ENCODE results near the gene SLC35G2. TPM values are rescaled to one million over a fixed set of nuclear protein-coding genes. Genes with fewer than 3 reads are reported as not detected.

SLC35G2 gene
- total and polyA plus RNA-seq, 2 of the 4 experiments (the other 2 are of a cell fraction): 6.6 to 7.0 TPM

DNA sequence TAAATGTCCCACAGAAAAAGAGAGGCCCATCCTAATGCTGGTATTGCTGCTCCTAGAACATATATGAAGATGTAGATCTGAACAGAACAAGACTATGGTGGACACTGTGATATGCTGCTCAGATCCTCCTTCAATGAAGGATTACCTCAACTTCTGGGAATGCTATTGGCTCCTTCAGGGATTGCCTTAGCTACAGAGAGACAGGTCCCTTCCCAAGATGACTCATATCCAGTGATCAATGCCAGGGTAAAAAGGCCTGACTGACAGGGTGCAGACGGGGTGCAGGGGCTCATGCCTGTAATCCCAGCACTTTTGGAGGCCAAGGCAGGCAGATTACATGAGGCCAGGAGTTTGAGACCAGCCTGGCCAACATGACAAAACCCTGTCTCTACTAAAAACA lies 46.2 kb upstream of the SLC35G2 start:
- Histone ChIP-seq H3K18ac (ENCODE audit: low read depth, low read length) (no peak overlapping the region), H3K23ac (ENCODE audit: low read depth, low read length) (no peak overlapping the region), H3K4ac (ENCODE audit: low read depth, low read length) (no peak overlapping the region), H2BK120ac (ENCODE audit: low read depth, low read length) (no peak overlapping the region), H3K79me1 (ENCODE audit: low read depth in 1 of 2, low read length in 2 of 2) (no peaks in the 10 kb centered on the region), H2AK9ac (replicated peaks; ENCODE audit: low read depth, low read length, poor library complexity) (no peak overlapping the region), H2AFZ (replicated peaks; ENCODE audit: low read length, poor library complexity) (no peak overlapping the region), H3K4me2 (ENCODE audit: low read depth, low read length) (no peak overlapping the region), H3K9me1 (ENCODE audit: insufficient read depth, low read length) (no peaks in the 10 kb centered on the region), H2BK15ac (ENCODE audit: low read depth, low read length) (no peak overlapping the region), H2BK20ac (ENCODE audit: low read depth, low read length) (no peak overlapping the region), H3K27ac (ENCODE audit: insufficient read depth, low read length) (no peak overlapping the region), H3K4me1 (ENCODE audit: control insufficient read depth, insufficient read depth, low read length) (no peaks in the 10 kb centered on the region; the same call in 1 of the 2 replicates), H3K56ac (ENCODE audit: extremely low read depth, insufficient read depth, low read length) (no peak overlapping the region), H3K36me3 (ENCODE audit: control insufficient read depth, insufficient read depth, low read length) (no peaks in the 10 kb centered on the region), H3K27me3 (ENCODE audit: control insufficient read depth, insufficient read depth, low read length) (no peaks in the 10 kb centered on the region), H2AK5ac (ENCODE audit: low read depth, low read length) (no peak overlapping the region), H4K5ac (ENCODE audit: low read depth, low read length) (no peak overlapping the region), H3K4me3 (ENCODE audit: insufficient read depth, low read depth, low read length) (no peak overlapping the region), H3K9ac (ENCODE audit: low read depth, low read length) (no peak overlapping the region), H4K8ac (ENCODE audit: low read depth in 2 of 2, low read length in 2 of 2) (no peak overlapping the region), H4K20me1 (ENCODE audit: insufficient read depth, low read length) (no peaks in the 10 kb centered on the region), H2BK5ac (ENCODE audit: low read depth, low read length, poor library complexity, severe bottlenecking) (no peak overlapping the region), H4K91ac (ENCODE audit: insufficient read depth, low read depth, low read length) (no peak overlapping the region), H3K9me3 (ENCODE audit: control insufficient read depth, insufficient read depth, low read length) (no peaks in the 10 kb centered on the region), H3K14ac (replicated peaks; ENCODE audit: low read depth, low read length) (no peak overlapping the region)
- dilution Hi-C loops (cut with HindIII; ENCODE audit: low sequenced_read_pairs, unreplicated experiment): no loop called here
- intact Hi-C loops (cut with micrococcal nuclease): loop anchor here (5.0 kb wide), 1 partner anchor 240 kb away; no protein-coding TSS in a partner anchor
- peak; percentile 70 for ATAC-seq (ENCODE audit: low read depth)
- DNase-seq: peak; percentile 53
- TF ChIP-seq, protein P1, sequence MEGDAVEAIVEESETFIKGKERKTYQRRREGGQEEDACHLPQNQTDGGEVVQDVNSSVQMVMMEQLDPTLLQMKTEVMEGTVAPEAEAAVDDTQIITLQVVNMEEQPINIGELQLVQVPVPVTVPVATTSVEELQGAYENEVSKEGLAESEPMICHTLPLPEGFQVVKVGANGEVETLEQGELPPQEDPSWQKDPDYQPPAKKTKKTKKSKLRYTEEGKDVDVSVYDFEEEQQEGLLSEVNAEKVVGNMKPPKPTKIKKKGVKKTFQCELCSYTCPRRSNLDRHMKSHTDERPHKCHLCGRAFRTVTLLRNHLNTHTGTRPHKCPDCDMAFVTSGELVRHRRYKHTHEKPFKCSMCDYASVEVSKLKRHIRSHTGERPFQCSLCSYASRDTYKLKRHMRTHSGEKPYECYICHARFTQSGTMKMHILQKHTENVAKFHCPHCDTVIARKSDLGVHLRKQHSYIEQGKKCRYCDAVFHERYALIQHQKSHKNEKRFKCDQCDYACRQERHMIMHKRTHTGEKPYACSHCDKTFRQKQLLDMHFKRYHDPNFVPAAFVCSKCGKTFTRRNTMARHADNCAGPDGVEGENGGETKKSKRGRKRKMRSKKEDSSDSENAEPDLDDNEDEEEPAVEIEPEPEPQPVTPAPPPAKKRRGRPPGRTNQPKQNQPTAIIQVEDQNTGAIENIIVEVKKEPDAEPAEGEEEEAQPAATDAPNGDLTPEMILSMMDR (conservative IDR thresholded peaks at IDR 0.05; ENCODE audit: low read depth, low read length): no peak
- TF ChIP-seq CHD1 (IDR thresholded peaks at IDR 0.05; ENCODE audit: low read depth, low read length) (no peak), RCOR1 (IDR thresholded peaks at IDR 0.05; ENCODE audit: insufficient replicate concordance, low read length) (no peak)
- no CpG with 5 or more reads among the region's 1 CpG for WGBS, 2 experiments (ENCODE audit: extremely low coverage in 2 of 2, insufficient read length in 1 of 2)
- ChIA-PET CTCF (interaction anchor here (0.8 kb wide), 1 partner anchor 185 kb away, joined by 3 read pairs; the partner anchor contains the start of gene IL20RB), POLR2A (ENCODE audit: unreplicated experiment) (interaction anchor here (0.5 kb wide), 1 partner anchor 25 kb away, joined by 3 read pairs; no protein-coding TSS in a partner anchor)
- in situ Hi-C loops (cut with MboI; ENCODE audit: low sequenced_read_pairs): no loop called here
- no TSS peak for BruUV-seq (replicated peaks)

Data from IMR-90 (cell line).